SK-N-SH treated with all-trans-retinoic acid at 6 μM for 48 hours (cell line): ENCODE measurements around the gene ST6GAL2.

Source experiments
- ATAC-seq: fragments of 200-7000 bp; cut with Tn5 transposase; 3 replicates; pipeline ENCODE4 v1.9.1; 2020; ENCODE audit warnings: mild to moderate bottlenecking, moderate library complexity
- ARNTL ChIP-seq: fragments of 450-650 bp; formaldehyde crosslinking; IDR thresholded peaks from 2 replicates; pipeline ENCODE4 v1.5.0; 2020; ENCODE audit warnings: low read depth, mild to moderate bottlenecking, moderate library complexity, borderline replicate concordance
- BACH2 ChIP-seq: fragments of 250-450 bp; sonication (Bioruptor Pico); IDR thresholded peaks from 2 replicates; pipeline ENCODE4 v1.9.0; 2021; ENCODE audit warnings: mild to moderate bottlenecking, borderline replicate concordance
- CREB5 ChIP-seq: fragments of 250-450 bp; sonication (Bioruptor Pico); IDR thresholded peaks from 2 replicates; pipeline ENCODE4 v1.5.1; 2020; ENCODE audit warnings: low read depth, mild to moderate bottlenecking, moderate library complexity
- CSDC2 ChIP-seq: fragments of 250-450 bp; sonication (Bioruptor Pico); IDR thresholded peaks from 2 replicates; pipeline ENCODE4 v1.5.0; 2020; ENCODE audit warnings: mild to moderate bottlenecking, moderate library complexity
- ESRRG ChIP-seq: fragments of 250-450 bp; sonication (Bioruptor Pico); IDR thresholded peaks from 2 replicates; pipeline ENCODE4 v1.6.1; 2021; ENCODE audit warnings: mild to moderate bottlenecking
- ISL1 ChIP-seq: fragments of 250-450 bp; sonication (Bioruptor Pico); IDR thresholded peaks from 2 replicates; pipeline ENCODE4 v2.1.2; 2022; ENCODE audit warnings: mild to moderate bottlenecking, moderate library complexity
- OSR1 ChIP-seq: fragments of 250-450 bp; sonication (Bioruptor Pico); IDR thresholded peaks from 2 replicates; pipeline ENCODE4 v1.8.0; 2022; ENCODE audit warnings: moderate library complexity, mild to moderate bottlenecking, inconsistent platforms
- PATZ1 ChIP-seq: fragments of 250-450 bp; sonication (Bioruptor Pico); IDR thresholded peaks from 2 replicates; pipeline ENCODE4 v1.8.0; 2020; ENCODE audit warnings: mild to moderate bottlenecking, moderate library complexity, borderline replicate concordance
- POU6F1 ChIP-seq: fragments of 250-450 bp; sonication (Bioruptor Pico); IDR thresholded peaks from 2 replicates; pipeline ENCODE4 v1.8.0; 2021; ENCODE audit warnings: low read depth, mild to moderate bottlenecking, moderate library complexity, borderline replicate concordance
- PPARA ChIP-seq: fragments of 250-450 bp; sonication (Bioruptor Pico); IDR thresholded peaks from 2 replicates; pipeline ENCODE4 v1.5.0; 2020; ENCODE audit warnings: mild to moderate bottlenecking, borderline replicate concordance
- RARB ChIP-seq: fragments of 250-450 bp; sonication (Bioruptor Pico); IDR thresholded peaks from 2 replicates; pipeline ENCODE4 v1.8.0; 2021; ENCODE audit warnings: mild to moderate bottlenecking, moderate library complexity
- SNAI2 ChIP-seq: fragments of 250-450 bp; sonication (Bioruptor Pico); IDR thresholded peaks from 2 replicates; pipeline ENCODE4 v1.5.0; 2020; ENCODE audit warnings: mild to moderate bottlenecking, moderate library complexity
- TCF4 ChIP-seq: fragments of 250-450 bp; sonication (Bioruptor Pico); IDR thresholded peaks from 2 replicates; pipeline ENCODE4 v1.8.0; 2021; ENCODE audit warnings: mild to moderate bottlenecking, moderate library complexity, borderline replicate concordance
- TOX ChIP-seq: fragments of 250-450 bp; sonication (Bioruptor Pico); IDR thresholded peaks from 2 replicates; pipeline ENCODE4 v1.8.0; 2021; ENCODE audit warnings: mild to moderate bottlenecking, moderate library complexity, borderline replicate concordance
- TSHZ2 ChIP-seq: fragments of 250-450 bp; sonication (Bioruptor Pico); IDR thresholded peaks from 2 replicates; pipeline ENCODE4 v1.5.0; 2020; ENCODE audit warnings: mild to moderate bottlenecking, moderate library complexity
- ZC3H10 ChIP-seq: fragments of 250-450 bp; sonication (Bioruptor Pico); IDR thresholded peaks from 2 replicates; pipeline ENCODE4 v1.5.1; 2021; ENCODE audit warnings: mild to moderate bottlenecking, moderate library complexity
- ZFP3 ChIP-seq: fragments of 250-450 bp; sonication (Bioruptor Pico); IDR thresholded peaks from 2 replicates; pipeline ENCODE4 v1.5.0; 2020; ENCODE audit warnings: mild to moderate bottlenecking, moderate library complexity
- ZFP30 ChIP-seq: fragments of 450-650 bp; formaldehyde crosslinking; IDR thresholded peaks from 2 replicates; pipeline ENCODE4 v1.5.0; 2022; ENCODE audit warnings: mild to moderate bottlenecking, moderate library complexity
- ZNF565 ChIP-seq: fragments of 450-650 bp; formaldehyde crosslinking; conservative IDR thresholded peaks from 2 replicates; pipeline ENCODE4 v1.5.0; 2020; ENCODE audit warnings: low read depth, mild to moderate bottlenecking, moderate library complexity
- ZNF70 ChIP-seq: fragments of 450-650 bp; formaldehyde crosslinking; IDR thresholded peaks from 2 replicates; pipeline ENCODE4 v1.5.0; 2020; ENCODE audit warnings: mild to moderate bottlenecking, moderate library complexity
- TF ChIP-seq, protein P1 (sequence below): fragments of 250-450 bp; sonication (Bioruptor Pico); IDR thresholded peaks from 2 replicates; pipeline ENCODE4 v1.5.1; 2021; ENCODE audit warnings: mild to moderate bottlenecking, moderate library complexity

The ST6GAL2 gene

GRCh38 chr2:106894545-106894944 is 8.6 kb upstream of the ST6GAL2 start:
- TF ChIP-seq ISL1 (CRISPR knock-in tag) (no peak), BACH2 (no peak), ZC3H10 (CRISPR knock-in tag) (no peak), RARB (CRISPR knock-in tag) (no peak), ZFP30 (CRISPR knock-in tag) (no peak), ZFP3 (CRISPR knock-in tag) (no peak), PPARA (CRISPR knock-in tag) (no peak), ARNTL (no peak), TSHZ2 (CRISPR knock-in tag) (no peak), CSDC2 (CRISPR knock-in tag) (no peak), ZNF70 (CRISPR knock-in tag) (no peak), PATZ1 (no peak), TCF4 (CRISPR knock-in tag) (no peak), TOX (no peak), POU6F1 (no peak), OSR1 (CRISPR knock-in tag) (no peak), SNAI2 (no peak), CREB5 (CRISPR knock-in tag) (no peak)
- TF ChIP-seq, protein P1, sequence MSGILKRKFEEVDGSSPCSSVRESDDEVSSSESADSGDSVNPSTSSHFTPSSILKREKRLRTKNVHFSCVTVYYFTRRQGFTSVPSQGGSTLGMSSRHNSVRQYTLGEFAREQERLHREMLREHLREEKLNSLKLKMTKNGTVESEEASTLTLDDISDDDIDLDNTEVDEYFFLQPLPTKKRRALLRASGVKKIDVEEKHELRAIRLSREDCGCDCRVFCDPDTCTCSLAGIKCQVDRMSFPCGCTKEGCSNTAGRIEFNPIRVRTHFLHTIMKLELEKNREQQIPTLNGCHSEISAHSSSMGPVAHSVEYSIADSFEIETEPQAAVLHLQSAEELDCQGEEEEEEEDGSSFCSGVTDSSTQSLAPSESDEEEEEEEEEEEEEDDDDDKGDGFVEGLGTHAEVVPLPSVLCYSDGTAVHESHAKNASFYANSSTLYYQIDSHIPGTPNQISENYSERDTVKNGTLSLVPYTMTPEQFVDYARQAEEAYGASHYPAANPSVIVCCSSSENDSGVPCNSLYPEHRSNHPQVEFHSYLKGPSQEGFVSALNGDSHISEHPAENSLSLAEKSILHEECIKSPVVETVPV (CRISPR knock-in tag), result no peak
- ATAC-seq, result no peak

- TF ChIP-seq POU6F1, result no peak
- no peak for TF ChIP-seq TOX
- TF ChIP-seq CSDC2 (CRISPR knock-in tag), result no peak
- no peak for TF ChIP-seq ESRRG (CRISPR knock-in tag)
- no peak for TF ChIP-seq RARB (CRISPR knock-in tag)
- TF ChIP-seq SNAI2, result no peak
- TF ChIP-seq ISL1 (CRISPR knock-in tag), result no peak
- TF ChIP-seq ZFP3 (CRISPR knock-in tag), result no peak
- no peak for TF ChIP-seq OSR1 (CRISPR knock-in tag)
- TF ChIP-seq TCF4 (CRISPR knock-in tag), result no peak
- no peak for TF ChIP-seq CREB5 (CRISPR knock-in tag)
- TF ChIP-seq TSHZ2 (CRISPR knock-in tag), result no peak
- TF ChIP-seq ARNTL, result no peak
- no peak for TF ChIP-seq ZNF565
- no peak for ATAC-seq
Measured at GRCh38 chr2:106892048-106892447, 6.1 kb upstream of the ST6GAL2 start.
